MM.1S (cell line): ENCODE measurements around the gene TP53TG5.

Experiments used
- DNase-seq: peaks from one replicate; pipeline ENCODE4 v3.0.0-alpha.2; 2015
- H2AFZ ChIP-seq: fragments of 300-600 bp; sonication (generic); 2 replicates; pipeline ENCODE4 v1.6.0; 2016; ENCODE audit warnings: antibody characterized with exemption, low read length
- H3F3A ChIP-seq: fragments of 300-600 bp; sonication (generic); 2 replicates; pipeline ENCODE4 v1.6.1; 2016; ENCODE audit warnings: mild to moderate bottlenecking, antibody characterized with exemption, low read length, moderate library complexity, mixed read lengths; ENCODE audit not compliant: insufficient read depth
- H3K27ac ChIP-seq: fragments of 300-600 bp; sonication (generic); 2 replicates; pipeline ENCODE4 v1.5.1; 2016; ENCODE audit warnings: mild to moderate bottlenecking, low read length
- H3K27me3 ChIP-seq: fragments of 300-600 bp; sonication (generic); replicated peaks from 2 replicates; pipeline ENCODE4 v1.6.0; 2016; ENCODE audit warnings: low read length; ENCODE audit not compliant: insufficient read depth
- H3K36me3 ChIP-seq: fragments of 300-600 bp; sonication (generic); replicated peaks from 2 replicates; pipeline ENCODE4 v1.6.1; 2016; ENCODE audit warnings: mild to moderate bottlenecking, low read length, mixed read lengths; ENCODE audit not compliant: insufficient read depth
- H3K4me1 ChIP-seq: fragments of 300-600 bp; sonication (generic); 2 replicates; pipeline ENCODE4 v1.6.1; 2016; ENCODE audit warnings: low read length, mixed read lengths
- H3K4me2 ChIP-seq: fragments of 300-600 bp; sonication (generic); 2 replicates; pipeline ENCODE4 v1.6.0; 2016; ENCODE audit warnings: low read depth, low read length
- H3K4me3 ChIP-seq: fragments of 300-600 bp; sonication (generic); 2 replicates; pipeline ENCODE4 v1.5.1; 2016; ENCODE audit warnings: low read length, mixed read lengths
- H3K79me2 ChIP-seq: fragments of 300-600 bp; sonication (generic); 2 replicates; pipeline ENCODE4 v1.6.1; 2016; ENCODE audit warnings: mixed run types, low read length, mixed read lengths
- H3K9ac ChIP-seq: fragments of 300-600 bp; sonication (generic); 2 replicates; pipeline ENCODE4 v1.6.1; 2016; ENCODE audit warnings: low read length, mixed read lengths
- H3K9me2 ChIP-seq: fragments of 300-600 bp; sonication (generic); replicated peaks from 2 replicates; pipeline ENCODE4 v1.6.1; 2016; ENCODE audit warnings: mild to moderate bottlenecking, low read length, mixed read lengths; ENCODE audit not compliant: insufficient read depth
- H3K9me3 ChIP-seq: fragments of 300-600 bp; sonication (generic); replicated peaks from 2 replicates; pipeline ENCODE4 v1.6.1; 2016; ENCODE audit warnings: mild to moderate bottlenecking, low read length, mixed read lengths; ENCODE audit not compliant: insufficient read depth
- H4K20me1 ChIP-seq: fragments of 300-600 bp; sonication (generic); 2 replicates; pipeline ENCODE4 v1.6.1; 2016; ENCODE audit warnings: mild to moderate bottlenecking, low read length, moderate library complexity, mixed read lengths; ENCODE audit not compliant: insufficient read depth
- EZH2 ChIP-seq: fragments of 300-600 bp; sonication (generic); optimal IDR thresholded peaks from 2 replicates; pipeline ENCODE3; 2017; ENCODE audit warnings: low read depth, mild to moderate bottlenecking, antibody characterized with exemption, low read length, mixed read lengths
- EZH2phosphoT487 ChIP-seq: fragments of 300-600 bp; sonication (generic); IDR thresholded peaks from 2 replicates; pipeline ENCODE4 v1.6.1; 2018; ENCODE audit warnings: antibody characterized with exemption, low read length
- TF ChIP-seq, protein P1 (sequence below): fragments of 300-600 bp; sonication (generic); IDR thresholded peaks from 2 replicates; pipeline ENCODE4 v1.5.1; 2016; ENCODE audit warnings: antibody characterized with exemption, low read length, mixed read lengths

Gene TP53TG5

DNA sequence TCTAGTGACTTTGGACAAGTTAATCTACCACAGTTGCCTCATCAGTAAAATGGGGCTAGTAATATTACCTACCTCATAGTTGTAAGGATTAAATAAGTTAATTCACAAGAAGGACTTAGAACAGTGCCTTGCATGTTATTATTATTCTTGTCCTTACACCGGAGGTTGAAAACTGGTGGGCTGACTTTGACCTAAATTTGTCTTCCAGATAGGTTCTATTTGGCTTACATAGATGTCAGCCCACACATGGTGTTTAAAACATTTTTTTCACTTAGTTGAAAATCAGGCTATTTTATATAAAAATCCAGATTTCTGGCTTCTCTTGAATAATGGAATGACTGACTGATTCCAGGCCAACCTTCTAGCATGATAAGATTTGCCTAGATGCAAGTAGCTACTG is 11.9 kb downstream of the TP53TG5 start:
- H4K20me1 ChIP-seq, result no peaks in the 10 kb centered on the region
- H3K4me2 ChIP-seq, result no peak overlapping the region
- no peak overlapping the region for H3K9ac ChIP-seq
- no peak for DNase-seq
- H2AFZ ChIP-seq, result no peak overlapping the region
- no peak overlapping the region for H3K4me3 ChIP-seq
- H3K36me3 ChIP-seq, result no peaks in the 10 kb centered on the region
- peaks cover 29% of the 10 kb centered on the region for H3F3A ChIP-seq
- H3K4me1 ChIP-seq, result peaks cover 28% of the 10 kb centered on the region
- peaks cover 39% of the 10 kb centered on the region for H3K79me2 ChIP-seq
- H3K9me3 ChIP-seq, result no peaks in the 10 kb centered on the region
- H3K9me2 ChIP-seq, result no peaks in the 10 kb centered on the region
- no peaks in the 10 kb centered on the region for H3K27me3 ChIP-seq
- no peak overlapping the region for H3K27ac ChIP-seq
- no peak for TF ChIP-seq EZH2phosphoT487
- no peak for TF ChIP-seq EZH2

DNA sequence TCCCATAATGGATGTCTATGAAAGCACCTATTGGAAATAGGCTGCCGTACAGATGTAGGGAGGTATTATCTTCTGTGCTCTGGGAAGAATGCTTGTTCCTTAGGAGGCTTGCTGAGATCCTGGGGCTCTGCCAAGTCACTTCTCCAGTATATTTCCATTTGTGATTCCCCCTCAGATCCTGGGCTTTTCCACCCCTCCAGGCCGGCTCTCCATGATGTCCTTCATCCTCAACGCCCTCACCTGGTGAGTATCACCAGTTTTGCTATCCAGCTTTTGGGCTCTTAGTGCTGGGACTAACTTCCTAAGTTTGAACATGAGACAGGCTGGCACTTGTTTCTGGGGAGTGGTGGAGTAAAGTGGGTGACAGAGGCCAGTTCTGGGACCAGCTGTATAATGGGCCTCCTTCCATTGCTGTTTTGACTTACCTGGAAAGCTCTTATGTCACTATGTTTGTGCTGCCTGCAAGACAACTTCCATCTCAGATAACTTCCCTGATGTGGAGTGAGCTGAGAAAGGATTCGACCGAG is 12.6 kb downstream of the TP53TG5 start:
- TF ChIP-seq EZH2 (no peak), EZH2phosphoT487 (no peak)
- TF ChIP-seq, protein P1, sequence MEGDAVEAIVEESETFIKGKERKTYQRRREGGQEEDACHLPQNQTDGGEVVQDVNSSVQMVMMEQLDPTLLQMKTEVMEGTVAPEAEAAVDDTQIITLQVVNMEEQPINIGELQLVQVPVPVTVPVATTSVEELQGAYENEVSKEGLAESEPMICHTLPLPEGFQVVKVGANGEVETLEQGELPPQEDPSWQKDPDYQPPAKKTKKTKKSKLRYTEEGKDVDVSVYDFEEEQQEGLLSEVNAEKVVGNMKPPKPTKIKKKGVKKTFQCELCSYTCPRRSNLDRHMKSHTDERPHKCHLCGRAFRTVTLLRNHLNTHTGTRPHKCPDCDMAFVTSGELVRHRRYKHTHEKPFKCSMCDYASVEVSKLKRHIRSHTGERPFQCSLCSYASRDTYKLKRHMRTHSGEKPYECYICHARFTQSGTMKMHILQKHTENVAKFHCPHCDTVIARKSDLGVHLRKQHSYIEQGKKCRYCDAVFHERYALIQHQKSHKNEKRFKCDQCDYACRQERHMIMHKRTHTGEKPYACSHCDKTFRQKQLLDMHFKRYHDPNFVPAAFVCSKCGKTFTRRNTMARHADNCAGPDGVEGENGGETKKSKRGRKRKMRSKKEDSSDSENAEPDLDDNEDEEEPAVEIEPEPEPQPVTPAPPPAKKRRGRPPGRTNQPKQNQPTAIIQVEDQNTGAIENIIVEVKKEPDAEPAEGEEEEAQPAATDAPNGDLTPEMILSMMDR, result no peak
- Histone ChIP-seq H3K36me3 (no peaks in the 10 kb centered on the region), H4K20me1 (no peaks in the 10 kb centered on the region), H3K4me1 (peaks cover 28% of the 10 kb centered on the region), H3K79me2 (peaks cover 39% of the 10 kb centered on the region), H3F3A (peaks cover 29% of the 10 kb centered on the region), H3K27me3 (no peaks in the 10 kb centered on the region), H3K4me3 (no peak overlapping the region), H3K27ac (no peak overlapping the region), H3K4me2 (no peak overlapping the region), H3K9ac (no peak overlapping the region), H2AFZ (no peak overlapping the region), H3K9me3 (no peaks in the 10 kb centered on the region), H3K9me2 (no peaks in the 10 kb centered on the region)
- no peak for DNase-seq

DNA sequence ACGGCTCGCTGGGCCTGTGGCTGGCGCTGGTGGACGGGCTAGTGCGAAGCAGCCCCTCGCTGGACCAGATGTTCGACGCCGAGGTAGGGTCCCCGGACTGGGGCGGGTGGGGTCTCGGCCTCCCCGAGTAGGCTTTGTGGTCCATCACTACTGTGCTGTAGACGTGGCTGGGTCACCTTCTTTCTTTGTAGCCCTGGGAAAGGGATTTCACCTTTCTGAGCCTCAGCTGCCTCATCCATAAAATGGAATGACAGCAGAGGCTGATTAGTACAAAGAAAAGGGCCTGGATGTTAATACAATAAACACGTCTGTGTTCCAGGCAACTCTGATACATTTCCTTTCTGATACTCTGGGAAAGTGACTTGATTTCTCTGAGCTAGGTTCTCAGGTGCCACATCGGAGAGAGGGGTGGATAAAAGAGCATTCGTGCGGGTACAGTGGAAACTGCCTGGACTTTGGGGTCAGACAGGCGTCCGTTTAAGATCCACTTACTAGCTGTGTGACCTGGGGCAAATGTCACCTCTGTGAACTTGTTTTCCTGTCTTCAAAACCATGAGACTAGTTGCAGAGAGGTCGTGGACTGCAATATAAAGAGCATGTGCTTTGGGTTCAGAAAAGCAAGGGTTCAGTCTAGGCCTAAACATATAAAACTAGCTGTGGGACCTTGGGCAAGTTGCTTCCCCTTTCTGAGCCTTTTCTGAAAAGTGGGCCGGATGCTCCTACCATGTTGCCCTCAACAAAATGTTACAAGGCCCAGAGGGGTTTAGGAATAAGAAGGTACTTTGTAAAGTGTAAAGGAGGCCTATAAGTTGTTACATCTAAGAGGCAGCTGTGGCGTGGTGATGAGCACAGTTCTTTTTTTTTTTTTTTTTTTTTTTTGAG is 14.3 kb downstream of the TP53TG5 start:
- Histone ChIP-seq H3K27me3 (no peaks in the 10 kb centered on the region), H3K9ac (peak overlapping the region; percentile 87; the same call in 1 of the 2 replicates), H3K9me3 (no peaks in the 10 kb centered on the region), H3K9me2 (no peaks in the 10 kb centered on the region), H3K27ac (peak overlapping the region; percentile 86; the same call in 1 of the 2 replicates), H3F3A (peaks cover 25% of the 10 kb centered on the region), H4K20me1 (no peaks in the 10 kb centered on the region), H3K36me3 (no peaks in the 10 kb centered on the region), H3K4me1 (peaks cover 23% of the 10 kb centered on the region), H3K4me3 (peak overlapping the region; percentile 95), H3K4me2 (peak overlapping the region; percentile 97), H2AFZ (peak overlapping the region; percentile 92), H3K79me2 (peaks cover 39% of the 10 kb centered on the region)
- TF ChIP-seq, protein P1, result no peak
- TF ChIP-seq EZH2phosphoT487 (no peak), EZH2 (no peak)
- no peak for DNase-seq
